Measurements from ENCODE around the gene TGM6. TPM values are rescaled to one million over a fixed set of nuclear protein-coding genes. Genes with fewer than 3 reads are reported as not detected.

Gene TGM6
- total RNA-seq, 2 experiments from 2014 or later, result not detected

- Mint-ChIP-seq H3K4me3 (no peak overlapping the region), H3K36me3 (ENCODE audit: low read depth) (no peaks in the 10 kb centered on the region), H3K9me3 (peaks cover 8% of the 10 kb centered on the region), H3K4me1 (ENCODE audit: low read depth) (no peaks in the 10 kb centered on the region), H3K27me3 (peaks cover 26% of the 10 kb centered on the region), H3K27ac (no peak overlapping the region)
- ChIA-PET CTCF (no interaction called here), POLR2A (no interaction called here)
- no peaks in the 10 kb centered on the region for H3K36me3 ChIP-seq (ENCODE audit: insufficient read depth, low read length)
- intact Hi-C loops (cut with DNase I, micrococcal nuclease), result no loop called here
- H3K27me3 ChIP-seq (ENCODE audit: control insufficient read depth in 1 of 2, insufficient read depth in 2 of 2, low read length in 2 of 2), result peaks cover 5% of the 10 kb centered on the region in 2 experiments
- no peak overlapping the region for H3K4me3 ChIP-seq (ENCODE audit: low read length)
- H3K9me3 ChIP-seq (ENCODE audit: control insufficient read depth in 1 of 2, insufficient read depth in 1 of 2, low read length in 2 of 2), result peaks cover 0 to 17% of the 10 kb centered on the region in 2 experiments
- no peak for DNase-seq
- peaks cover 2% of the 10 kb centered on the region for H3K4me1 ChIP-seq (ENCODE audit: insufficient read depth, low read length)
- no peak for TF ChIP-seq CTCF (IDR thresholded peaks at IDR 0.05)
- ATAC-seq (ENCODE audit: poor library complexity), result no peak
- no peak overlapping the region for H3K27ac ChIP-seq (ENCODE audit: low read depth in 1 of 2, low read length in 2 of 2)
Observed at GRCh38 chr20:2357114-2357513, 23.6 kb upstream of the TGM6 start.

- Mint-ChIP-seq H3K27ac (no peak overlapping the region), H3K36me3 (ENCODE audit: low read depth) (no peaks in the 10 kb centered on the region), H3K4me1 (ENCODE audit: low read depth) (no peaks in the 10 kb centered on the region), H3K27me3 (peaks cover 23% of the 10 kb centered on the region), H3K4me3 (no peak overlapping the region), H3K9me3 (peaks cover 8% of the 10 kb centered on the region)
- H3K27ac ChIP-seq (ENCODE audit: low read depth in 1 of 2, low read length in 2 of 2), result no peak overlapping the region
- ChIA-PET CTCF (no interaction called here), POLR2A (no interaction called here)
- H3K4me1 ChIP-seq (ENCODE audit: insufficient read depth, low read length), result no peaks in the 10 kb centered on the region
- no peaks in the 10 kb centered on the region for H3K36me3 ChIP-seq (ENCODE audit: insufficient read depth, low read length)
- DNase-seq, result no peak
- no peak for TF ChIP-seq CTCF (IDR thresholded peaks at IDR 0.05)
- no peak for ATAC-seq (ENCODE audit: poor library complexity)
- H3K27me3 ChIP-seq (ENCODE audit: control insufficient read depth in 1 of 2, insufficient read depth in 2 of 2, low read length in 2 of 2), result peaks cover 0 to 5% of the 10 kb centered on the region in 2 experiments
- peaks cover 0 to 18% of the 10 kb centered on the region in 2 experiments for H3K9me3 ChIP-seq (ENCODE audit: control insufficient read depth in 1 of 2, insufficient read depth in 1 of 2, low read length in 2 of 2)
- H3K4me3 ChIP-seq (ENCODE audit: low read length), result no peak overlapping the region
- intact Hi-C loops (cut with DNase I, micrococcal nuclease), result no loop called here
Observed at GRCh38 chr20:2358006-2358405, 22.7 kb upstream of the TGM6 start.

DNA sequence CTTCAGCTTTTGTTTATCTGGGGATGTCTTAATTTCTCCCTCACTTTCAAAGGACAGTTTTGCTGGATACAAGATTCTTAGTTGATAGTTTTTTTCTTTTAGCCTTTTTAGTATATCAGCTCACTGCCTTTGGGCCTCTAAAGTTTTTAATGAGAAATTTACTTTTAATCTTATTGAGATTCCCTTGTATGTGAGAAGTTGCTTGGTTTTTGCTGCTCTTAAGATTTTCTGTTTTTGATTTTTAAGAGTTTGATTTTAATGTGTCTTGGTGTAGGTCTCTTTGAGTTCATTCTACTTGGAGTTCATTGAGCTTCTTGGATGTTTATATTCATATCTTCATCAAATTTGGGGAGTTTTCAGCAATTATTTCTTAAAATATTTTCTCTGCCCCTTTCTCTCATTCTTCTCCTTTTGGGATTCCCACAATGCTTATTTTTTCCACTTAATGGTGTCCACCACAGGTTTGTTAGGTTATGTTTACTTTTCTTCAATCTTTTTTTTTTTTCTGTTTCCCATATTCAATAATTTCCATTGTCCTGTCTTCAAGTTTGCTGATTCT is 19.6 kb upstream of the TGM6 start:
- Histone ChIP-seq H3K27ac (ENCODE audit: low read depth in 1 of 2, low read length in 2 of 2) (no peak overlapping the region), H3K36me3 (ENCODE audit: insufficient read depth, low read length) (no peaks in the 10 kb centered on the region), H3K4me3 (ENCODE audit: low read length) (no peak overlapping the region), H3K27me3 (ENCODE audit: control insufficient read depth in 1 of 2, insufficient read depth in 2 of 2, low read length in 2 of 2) (peaks cover 4 to 5% of the 10 kb centered on the region in 2 experiments), H3K4me1 (ENCODE audit: insufficient read depth, low read length) (no peaks in the 10 kb centered on the region), H3K9me3 (ENCODE audit: control insufficient read depth in 1 of 2, insufficient read depth in 1 of 2, low read length in 2 of 2) (peaks cover 0 to 18% of the 10 kb centered on the region in 2 experiments)
- ChIA-PET POLR2A (no interaction called here), CTCF (no interaction called here)
- TF ChIP-seq CTCF (IDR thresholded peaks at IDR 0.05), result no peak
- Mint-ChIP-seq H3K27me3 (peaks cover 37% of the 10 kb centered on the region), H3K4me1 (ENCODE audit: low read depth) (no peaks in the 10 kb centered on the region), H3K36me3 (ENCODE audit: low read depth) (no peaks in the 10 kb centered on the region), H3K27ac (no peak overlapping the region), H3K9me3 (peaks cover 8% of the 10 kb centered on the region), H3K4me3 (no peak overlapping the region)
- DNase-seq (no peak), ATAC-seq (ENCODE audit: poor library complexity) (no peak)
- intact Hi-C loops (cut with DNase I, micrococcal nuclease), result no loop called here

Data from CD4-positive, alpha-beta T cell (primary cell).